Small intestine (tissue), 7 donors: ENCODE measurements around the gene MXRA7. TPM values are rescaled to one million over a fixed set of nuclear protein-coding genes. Genes with fewer than 3 reads are reported as not detected.

Experiments
- DNase-seq, 2 donors: peaks; one replicate each; pipeline versions ENCODE4 v3.0.0 to v3.0.0-alpha.2; 2013
- FAIRE-seq: peaks from 2 replicates; lab custom pipeline; 2012; peaks lifted over from hg19 to GRCh38; lab: Jason Lieb, UNC
- H3K27ac ChIP-seq, 3 donors: one replicate each; pipeline ENCODE4 v1.5.1; 2013; ENCODE audit warnings: low read length in 2 of 3, mild to moderate bottlenecking in 2 of 3, control low read depth in 1 of 3, inconsistent platforms in 1 of 3, low read depth in 1 of 3, moderate library complexity in 1 of 3
- H3K27me3 ChIP-seq, 3 donors: one replicate each; pipeline ENCODE4 v1.6.1; 2013; ENCODE audit warnings: low read length in 3 of 3, inconsistent platforms in 1 of 3; ENCODE audit not compliant: control insufficient read depth in 3 of 3, insufficient read depth in 3 of 3
- H3K36me3 ChIP-seq, 3 donors: one replicate each; pipeline ENCODE4 v1.6.1; 2013; ENCODE audit warnings: low read length in 3 of 3, inconsistent platforms in 1 of 3, low read depth in 1 of 3, mild to moderate bottlenecking in 1 of 3, moderate library complexity in 1 of 3; ENCODE audit not compliant: control insufficient read depth in 3 of 3, insufficient read depth in 2 of 3
- H3K4me1 ChIP-seq, 3 donors: one replicate each; pipeline ENCODE4 v1.6.1; 2013; ENCODE audit warnings: low read length in 2 of 3, inconsistent platforms in 1 of 3, low read depth in 1 of 3, mild to moderate bottlenecking in 1 of 3, moderate library complexity in 1 of 3; ENCODE audit not compliant: control insufficient read depth in 3 of 3, insufficient read depth in 2 of 3
- H3K4me3 ChIP-seq, 3 donors: one replicate each; pipeline ENCODE4 v1.5.1; 2013; ENCODE audit warnings: low read length in 3 of 3, control low read depth in 1 of 3, inconsistent platforms in 1 of 3, low read depth in 1 of 3, mild to moderate bottlenecking in 1 of 3, moderate library complexity in 1 of 3
- H3K9me3 ChIP-seq, 2 donors: one replicate each; pipeline ENCODE4 v1.6.1; 2013; ENCODE audit warnings: low read depth in 1 of 2, low read length in 1 of 2; ENCODE audit not compliant: control insufficient read depth in 2 of 2, insufficient read depth in 1 of 2
- WGBS, 3 donors: extraction: QIAGEN DNeasy Blood & Tissue Kit; methylation state at CpG; one replicate each; pipeline ENCODE4 v1.1.7; 2013; 5-methylcytosine and 5-hydroxymethylcytosine counted together
- polyA plus RNA-seq, 4 donors: library from polyadenylated mRNA; stranded (reverse) in 3 of 4; unstranded in 1 of 4; fragments of 200-250 nt in 3 of 4; fragments of 120-200 nt in 1 of 4; gene quantifications; one replicate each; pipeline versions ENCODE4 v1.2.1 to v1.2.3, GENCODE V29; 2013
- donor health status: healthy with polysubstance abuse.
- donor health status: control.
- donor health status: control.
- donor health status: Bipolar disorder and iron deficiency.
- donor health status: healthy.

Gene MXRA7
- polyA plus RNA-seq, 4 donors = 3.1 to 40.1 (median 23.8) TPM

DNA sequence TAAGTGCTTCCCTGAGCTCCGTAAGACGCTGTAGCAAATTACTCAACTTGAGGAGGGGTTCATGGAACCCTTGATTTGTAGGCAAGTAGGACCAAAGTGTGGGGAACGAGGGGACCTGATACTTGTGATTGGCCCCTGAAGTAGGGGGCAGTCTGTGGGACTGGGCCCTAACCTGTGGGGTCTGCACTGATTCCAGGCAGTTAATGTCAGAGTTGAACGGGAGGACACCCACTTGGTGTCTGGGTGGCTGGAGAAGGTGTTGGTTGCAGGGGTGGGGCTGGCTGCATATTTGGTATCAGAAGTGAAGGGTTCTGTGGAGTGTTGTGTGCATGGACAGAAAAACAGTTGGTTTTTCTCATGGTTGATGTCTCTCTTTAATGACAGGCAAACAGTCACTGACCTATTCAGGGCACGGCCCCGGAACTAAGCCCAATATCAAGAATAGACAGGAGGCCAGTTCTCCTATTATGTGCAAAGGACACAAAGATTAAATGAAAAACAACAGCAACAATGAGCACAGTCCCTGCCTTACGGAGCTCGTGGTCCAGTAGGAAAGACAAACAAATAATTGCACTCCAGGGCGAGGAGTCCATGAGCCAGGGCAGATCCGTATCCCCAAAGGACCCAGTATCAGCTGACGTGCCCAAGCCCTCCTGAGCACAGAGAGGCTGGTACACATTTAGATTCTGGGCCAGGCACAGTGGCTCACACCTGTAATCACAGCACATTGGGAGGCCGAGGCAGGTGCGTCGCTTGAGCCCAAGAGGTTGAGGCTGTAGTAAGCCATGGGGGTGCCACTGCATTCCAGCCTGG lies 19.2 kb downstream of the MXRA7 start:
- Histone ChIP-seq H3K27me3 (no peaks in the 10 kb centered on the region), H3K4me3 (no peak overlapping the region), H3K36me3 (peaks cover 0 to 1% (median 0%) of the 10 kb centered on the region in 3 donors), H3K27ac (no peak overlapping the region), H3K9me3 (no peaks in the 10 kb centered on the region), H3K4me1 (peaks cover 0 to 15% (median 0%) of the 10 kb centered on the region in 3 donors)
- FAIRE-seq (no peak), DNase-seq (no peak)
- 81 to 89% (median 85%) methylated on average over 14 of the region's 14 CpGs for WGBS, 3 donors

DNA sequence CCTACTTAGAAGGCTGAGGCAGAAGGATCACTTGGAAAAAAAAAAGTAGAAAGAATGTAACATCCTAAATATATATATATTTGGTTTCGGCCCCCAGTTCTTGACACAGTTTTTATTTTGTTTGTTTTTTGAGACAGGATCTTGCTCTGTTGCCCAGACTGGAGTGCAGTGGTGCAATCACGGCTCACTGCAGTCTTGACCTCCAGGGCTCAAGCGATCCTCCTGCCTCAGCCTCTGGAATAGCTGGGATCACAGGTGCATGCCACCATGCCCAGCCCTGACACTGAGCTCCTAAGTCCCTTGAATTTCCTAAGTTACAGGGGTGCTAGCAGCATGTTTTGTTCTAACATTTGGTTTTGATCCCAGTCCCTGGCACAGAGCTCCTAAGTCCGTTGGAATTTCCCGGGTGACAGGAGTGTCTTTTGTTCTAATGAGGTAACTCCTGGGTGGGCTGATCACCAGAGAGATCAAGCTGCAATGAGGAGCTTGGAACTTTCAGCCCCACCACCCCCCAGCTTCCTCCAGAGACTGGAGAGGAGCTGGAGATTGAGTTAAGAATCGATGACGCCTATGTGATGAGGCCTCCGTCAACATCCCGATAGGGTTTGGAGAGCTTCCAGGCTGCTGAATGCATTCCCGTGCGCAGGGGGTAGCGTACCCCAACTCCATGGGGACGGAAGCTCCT lies 20.0 kb downstream of the MXRA7 start:
- Histone ChIP-seq H3K9me3 (no peaks in the 10 kb centered on the region), H3K4me1 (peaks cover 0 to 19% (median 0%) of the 10 kb centered on the region in 3 donors), H3K36me3 (peaks cover 0 to 2% (median 0%) of the 10 kb centered on the region in 3 donors), H3K27me3 (no peaks in the 10 kb centered on the region), H3K4me3 (no peak overlapping the region), H3K27ac (no peak overlapping the region)
- DNase-seq = no peak
- no peak for FAIRE-seq
- WGBS, 3 donors = 84 to 93% (median 89%) methylated on average over 13 of the region's 13 CpGs

DNA sequence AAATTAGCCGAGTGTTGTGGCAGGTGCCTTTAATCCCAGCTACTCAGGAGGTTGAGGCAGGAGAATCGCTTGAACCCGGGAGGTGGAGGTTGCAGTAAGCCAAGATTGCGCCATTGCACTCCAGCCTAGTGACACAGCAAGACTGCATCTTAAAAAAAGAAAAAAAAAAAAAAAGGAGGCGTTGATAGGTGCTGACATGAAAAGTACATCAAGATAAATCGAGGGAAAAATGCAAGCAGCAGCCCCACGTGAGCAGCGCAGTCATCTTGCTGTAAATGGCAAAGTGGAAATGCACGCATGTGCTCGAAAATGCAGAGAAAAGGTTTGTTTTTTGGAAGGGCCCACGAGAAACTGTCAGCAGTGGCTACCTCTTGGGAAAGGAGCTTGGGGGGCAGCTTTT lies 20.9 kb downstream of the MXRA7 start:
- 89 to 91% (median 91%) methylated on average over 11 of the region's 11 CpGs for WGBS, 3 donors
- DNase-seq (no peak), FAIRE-seq (no peak)
- Histone ChIP-seq H3K27me3 (no peaks in the 10 kb centered on the region), H3K4me3 (no peak overlapping the region), H3K36me3 (peaks cover 0 to 7% (median 0%) of the 10 kb centered on the region in 3 donors), H3K4me1 (peaks cover 0 to 19% (median 0%) of the 10 kb centered on the region in 3 donors), H3K9me3 (no peaks in the 10 kb centered on the region), H3K27ac (no peak overlapping the region)

DNA sequence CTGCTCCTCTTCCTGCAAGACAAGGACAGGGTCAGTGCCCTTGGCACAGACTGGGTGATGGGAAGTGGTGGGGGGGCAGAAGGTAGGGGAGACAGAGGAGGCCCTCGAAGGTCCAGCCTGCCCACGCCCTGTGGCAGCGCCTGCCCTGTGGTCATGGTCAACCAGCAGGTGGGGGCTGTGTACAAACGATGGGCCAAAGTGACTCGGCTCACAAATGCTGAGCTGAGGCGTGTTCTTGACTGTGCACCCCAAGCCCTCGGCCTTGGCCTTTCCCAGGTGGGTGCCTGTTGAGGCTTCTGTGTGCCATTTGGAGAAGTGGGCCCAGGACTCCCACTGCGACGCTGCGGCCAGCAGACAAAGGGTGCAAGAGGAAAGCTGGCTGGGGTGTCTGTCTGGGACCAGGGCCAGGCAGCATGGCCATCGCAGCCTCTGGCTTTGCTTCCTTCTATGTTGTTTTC lies 22.6 kb downstream of the MXRA7 start:
- Histone ChIP-seq H3K4me3 (no peak overlapping the region), H3K27me3 (no peaks in the 10 kb centered on the region), H3K27ac (peak overlapping the region in 2 of 3 donors; percentile 23 to 61), H3K4me1 (peaks cover 0 to 19% (median 0%) of the 10 kb centered on the region in 3 donors), H3K36me3 (peaks cover 0 to 21% (median 0%) of the 10 kb centered on the region in 3 donors), H3K9me3 (no peaks in the 10 kb centered on the region)
- DNase-seq = no peak
- WGBS, 3 donors = 58 to 78% (median 67%) methylated on average over 11 of the region's 11 CpGs
- no peak for FAIRE-seq

DNA sequence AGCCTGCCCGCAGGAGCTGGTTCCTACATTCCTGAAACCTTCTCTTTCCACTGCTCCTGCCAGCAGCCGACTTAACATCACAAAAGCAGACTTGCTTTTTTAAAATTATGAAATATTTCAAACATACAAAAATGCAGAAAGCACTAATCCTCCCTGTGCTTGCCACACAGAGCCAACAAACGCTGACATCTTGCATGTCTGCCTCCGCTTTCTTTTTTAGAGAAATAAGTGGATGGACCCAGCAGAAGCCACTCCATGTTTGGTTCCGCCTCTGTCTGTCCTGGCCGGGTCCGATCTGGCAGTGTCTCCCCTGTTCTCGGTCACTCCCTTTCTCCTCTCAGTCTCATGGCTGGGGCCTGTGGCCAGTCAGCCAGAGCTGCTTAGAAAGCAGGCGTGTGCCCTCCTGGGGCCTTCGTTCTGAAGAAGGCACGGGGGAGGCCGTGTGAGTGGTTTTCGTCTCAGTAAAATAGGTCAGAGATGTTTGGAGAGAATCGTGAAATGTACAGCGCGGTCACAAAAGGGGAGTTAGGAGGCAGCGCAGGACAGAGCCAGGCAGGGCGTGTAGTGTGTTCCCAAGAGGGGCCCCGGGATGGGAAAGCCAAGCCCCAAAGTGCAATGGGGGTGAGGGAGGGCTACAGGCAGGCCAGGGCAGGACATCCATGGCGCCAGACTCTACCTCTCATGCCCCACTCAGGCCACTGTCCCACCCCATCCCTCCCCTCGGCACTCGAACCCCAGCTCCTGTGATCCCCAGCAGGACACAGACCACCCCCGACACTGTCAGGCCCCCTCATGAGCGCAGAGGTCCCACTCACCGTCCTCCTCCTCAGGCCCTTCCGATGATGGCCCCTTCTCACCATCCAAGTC lies 23.2 kb downstream of the MXRA7 start:
- H3K9me3 ChIP-seq = no peaks in the 10 kb centered on the region
- WGBS, 3 donors = 71 to 89% (median 86%) methylated on average over 23 to 26 of the region's 26 CpGs
- H3K4me1 ChIP-seq = peaks cover 0 to 19% (median 0%) of the 10 kb centered on the region in 3 donors
- FAIRE-seq (no peak), DNase-seq (no peak)
- H3K27ac ChIP-seq = peak overlapping the region in 2 of 3 donors; percentile 23 to 61
- H3K27me3 ChIP-seq = no peaks in the 10 kb centered on the region
- peaks cover 0 to 27% (median 0%) of the 10 kb centered on the region in 3 donors for H3K36me3 ChIP-seq
- no peak overlapping the region for H3K4me3 ChIP-seq

DNA sequence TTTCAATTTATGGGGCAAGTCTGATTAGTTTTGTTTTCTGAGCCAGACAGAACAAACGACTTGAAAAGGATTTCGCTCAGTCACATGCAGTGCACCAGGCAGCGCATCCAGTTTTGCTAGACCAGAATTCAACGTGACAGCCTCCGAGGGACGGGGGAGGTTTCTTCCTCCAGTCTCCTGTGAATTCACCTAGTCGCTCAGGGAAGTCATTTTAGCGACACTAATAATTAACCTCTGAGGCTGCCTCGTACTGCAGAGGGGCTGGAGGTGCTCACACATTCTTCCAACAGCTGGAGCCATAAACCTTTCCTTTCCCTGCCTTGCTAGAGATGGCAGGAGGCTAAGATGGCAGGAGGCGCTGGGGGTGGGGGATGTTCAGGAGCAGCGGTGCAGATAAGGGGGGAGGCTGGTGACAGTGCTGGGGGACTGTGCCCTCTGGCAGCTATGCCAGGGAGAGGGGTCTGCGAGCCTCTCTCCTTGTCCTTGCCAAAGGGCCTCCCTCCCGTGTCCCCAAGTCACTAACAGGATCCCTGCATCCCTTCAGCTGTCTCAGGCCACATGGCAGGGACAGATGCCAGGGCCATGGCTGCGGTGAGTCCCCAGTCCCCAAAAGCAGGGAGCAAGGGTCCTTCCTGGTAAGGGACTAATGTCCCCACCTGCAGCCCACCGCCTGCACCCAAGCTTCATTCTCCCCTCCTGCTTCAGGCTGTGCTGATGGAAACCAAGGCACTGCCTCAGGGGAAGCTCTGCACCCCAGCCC lies 24.0 kb downstream of the MXRA7 start:
- Histone ChIP-seq H3K27ac (peak overlapping the region in 1 of 3 donors; percentile 0), H3K4me3 (no peak overlapping the region), H3K9me3 (no peaks in the 10 kb centered on the region), H3K36me3 (peaks cover 0 to 35% (median 0%) of the 10 kb centered on the region in 3 donors), H3K4me1 (peaks cover 0 to 19% (median 0%) of the 10 kb centered on the region in 3 donors), H3K27me3 (no peaks in the 10 kb centered on the region)
- WGBS, 3 donors = 44 to 62% (median 52%) methylated on average over 14 to 15 of the region's 15 CpGs
- FAIRE-seq = no peak
- DNase-seq = peak in 1 of 2 donors; percentile 78

DNA sequence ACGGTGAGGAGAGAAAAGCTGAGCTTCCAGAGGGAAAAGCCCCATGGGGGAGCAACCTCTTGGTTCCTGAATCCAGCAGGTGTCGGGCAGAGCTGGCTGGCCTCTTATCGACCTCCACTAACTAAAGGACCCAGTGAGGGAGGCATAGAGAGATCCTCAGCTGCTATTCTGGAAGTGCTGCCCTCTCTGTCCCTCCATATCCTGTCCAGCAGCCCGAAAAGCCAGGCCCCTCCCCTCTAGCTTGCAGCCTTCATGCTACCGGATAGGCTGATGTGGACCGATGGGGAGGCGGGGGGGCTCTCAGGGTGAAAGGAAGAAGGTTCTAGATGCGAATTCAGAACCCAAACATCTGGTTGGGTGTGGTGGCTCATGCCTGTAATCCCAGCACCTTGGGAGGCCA lies 24.9 kb downstream of the MXRA7 start:
- no peaks in the 10 kb centered on the region for H3K9me3 ChIP-seq
- H3K27me3 ChIP-seq = no peaks in the 10 kb centered on the region
- DNase-seq (no peak), FAIRE-seq (no peak)
- 81 to 93% (median 91%) methylated on average over 7 to 8 of the region's 8 CpGs for WGBS, 3 donors
- no peak overlapping the region for H3K27ac ChIP-seq
- H3K36me3 ChIP-seq = peaks cover 0 to 37% (median 0%) of the 10 kb centered on the region in 3 donors
- H3K4me3 ChIP-seq = no peak overlapping the region
- H3K4me1 ChIP-seq = peaks cover 0 to 21% (median 0%) of the 10 kb centered on the region in 3 donors
